Hepatocyte (in vitro differentiated cells): ENCODE measurements around the gene SIX3. TPM values are rescaled to one million over a fixed set of nuclear protein-coding genes. Genes with fewer than 3 reads are reported as not detected.

Experiments
- DNase-seq: peaks from one replicate; pipeline ENCODE4 v3.0.0-alpha.2; 2016; ENCODE audit warnings: low spot score
- H2AFZ ChIP-seq: fragments of 200-600 bp; sonication (generic); 2 replicates; pipeline ENCODE4 v1.6.0; 2016; ENCODE audit warnings: antibody characterized with exemption, mild to moderate bottlenecking
- H3K27ac ChIP-seq: fragments of 200-600 bp; sonication (generic); 2 replicates; pipeline ENCODE4 v1.5.1; 2016; ENCODE audit warnings: mild to moderate bottlenecking
- H3K27me3 ChIP-seq: fragments of 200-600 bp; sonication (generic); 2 replicates; pipeline ENCODE4 v1.6.1; 2016
- H3K36me3 ChIP-seq: fragments of 200-600 bp; sonication (generic); replicated peaks from 2 replicates; pipeline ENCODE4 v1.5.1; 2016; ENCODE audit warnings: low read depth; ENCODE audit not compliant: insufficient read depth
- H3K4me1 ChIP-seq: fragments of 200-600 bp; sonication (generic); 2 replicates; pipeline ENCODE4 v1.5.1; 2016; ENCODE audit warnings: mild to moderate bottlenecking, moderate library complexity; ENCODE audit not compliant: insufficient read depth
- H3K4me2 ChIP-seq: fragments of 200-600 bp; sonication (generic); 2 replicates; pipeline ENCODE4 v1.6.0; 2016
- H3K4me3 ChIP-seq: fragments of 200-600 bp; sonication (generic); 2 replicates; pipeline ENCODE4 v1.5.1; 2016; ENCODE audit warnings: mild to moderate bottlenecking
- H3K79me2 ChIP-seq: fragments of 200-600 bp; sonication (generic); 2 replicates; pipeline ENCODE4 v1.6.0; 2017; ENCODE audit warnings: mild to moderate bottlenecking
- H3K9me2 ChIP-seq: fragments of 200-600 bp; sonication (generic); replicated peaks from 2 replicates; pipeline ENCODE4 v1.6.0; 2017; ENCODE audit warnings: mild to moderate bottlenecking; ENCODE audit not compliant: insufficient read depth
- H3K9me3 ChIP-seq: fragments of 200-600 bp; sonication (generic); 2 replicates; pipeline ENCODE4 v1.5.1; 2016; ENCODE audit warnings: low read depth, mild to moderate bottlenecking
- H4K20me1 ChIP-seq: fragments of 200-600 bp; sonication (generic); 2 replicates; pipeline ENCODE4 v1.6.0; 2016; ENCODE audit warnings: mild to moderate bottlenecking; ENCODE audit not compliant: insufficient read depth, poor library complexity, severe bottlenecking
- EZH2 ChIP-seq: fragments of 200-600 bp; sonication (generic); IDR thresholded peaks from 2 replicates; pipeline ENCODE4 v1.6.1; 2016; ENCODE audit warnings: antibody characterized with exemption, mild to moderate bottlenecking, borderline replicate concordance
- EZH2phosphoT487 ChIP-seq: fragments of 200-600 bp; sonication (generic); IDR thresholded peaks from one replicate; pipeline ENCODE4 v1.6.1; 2018; ENCODE audit warnings: antibody characterized with exemption, mild to moderate bottlenecking, low read depth, moderate library complexity; ENCODE audit not compliant: unreplicated experiment, severe bottlenecking
- WGBS: methylation state at CpG from one replicate; pipeline ENCODE4 v1.1.6; 2016; ENCODE audit warnings: low lambda C conversion rate; ENCODE audit errors: missing lambda C conversion rate; 5-methylcytosine and 5-hydroxymethylcytosine counted together
- polyA plus RNA-seq: library from polyadenylated mRNA; unstranded; fragments of >200 nt; fragmentation: Nextera tagmentation; extraction: Ambion mirVana; gene quantifications from 2 replicates; pipeline ENCODE4 v1.2.1, GENCODE V29; 2016
- total RNA-seq: library from RNA; depleted of rRNA; stranded (reverse); fragments of >200 nt; gene quantifications from 2 replicates; pipeline ENCODE4 v1.2.3, GENCODE V29; 2014
- TF ChIP-seq, protein P1 (sequence below): fragments of 200-600 bp; sonication (generic); IDR thresholded peaks from 2 replicates; pipeline ENCODE4 v1.5.1; 2016; ENCODE audit warnings: antibody characterized with exemption, mild to moderate bottlenecking; ENCODE audit not compliant: poor library complexity

The SIX3 gene
- total and polyA plus RNA-seq, 2 experiments from 2014 or later = not detected

- 5% methylated on average over 28 of the region's 28 CpGs for WGBS
- peak overlapping the region; percentile 57 for H2AFZ ChIP-seq
- H3K27me3 ChIP-seq = peaks cover 99% of the 10 kb centered on the region
- peak; percentile 92 for TF ChIP-seq EZH2
- TF ChIP-seq EZH2phosphoT487 = peak; percentile 66
- TF ChIP-seq, protein P1, sequence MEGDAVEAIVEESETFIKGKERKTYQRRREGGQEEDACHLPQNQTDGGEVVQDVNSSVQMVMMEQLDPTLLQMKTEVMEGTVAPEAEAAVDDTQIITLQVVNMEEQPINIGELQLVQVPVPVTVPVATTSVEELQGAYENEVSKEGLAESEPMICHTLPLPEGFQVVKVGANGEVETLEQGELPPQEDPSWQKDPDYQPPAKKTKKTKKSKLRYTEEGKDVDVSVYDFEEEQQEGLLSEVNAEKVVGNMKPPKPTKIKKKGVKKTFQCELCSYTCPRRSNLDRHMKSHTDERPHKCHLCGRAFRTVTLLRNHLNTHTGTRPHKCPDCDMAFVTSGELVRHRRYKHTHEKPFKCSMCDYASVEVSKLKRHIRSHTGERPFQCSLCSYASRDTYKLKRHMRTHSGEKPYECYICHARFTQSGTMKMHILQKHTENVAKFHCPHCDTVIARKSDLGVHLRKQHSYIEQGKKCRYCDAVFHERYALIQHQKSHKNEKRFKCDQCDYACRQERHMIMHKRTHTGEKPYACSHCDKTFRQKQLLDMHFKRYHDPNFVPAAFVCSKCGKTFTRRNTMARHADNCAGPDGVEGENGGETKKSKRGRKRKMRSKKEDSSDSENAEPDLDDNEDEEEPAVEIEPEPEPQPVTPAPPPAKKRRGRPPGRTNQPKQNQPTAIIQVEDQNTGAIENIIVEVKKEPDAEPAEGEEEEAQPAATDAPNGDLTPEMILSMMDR = no peak
- H4K20me1 ChIP-seq = no peaks in the 10 kb centered on the region
- no peak for DNase-seq
- H3K27ac ChIP-seq = no peak overlapping the region
- H3K4me1 ChIP-seq = peaks cover 18% of the 10 kb centered on the region
- H3K9me2 ChIP-seq = no peaks in the 10 kb centered on the region
- no peak overlapping the region for H3K4me3 ChIP-seq
- H3K4me2 ChIP-seq = peak overlapping the region; percentile 71
- no peaks in the 10 kb centered on the region for H3K36me3 ChIP-seq
- H3K79me2 ChIP-seq = no peaks in the 10 kb centered on the region
- H3K9me3 ChIP-seq = no peaks in the 10 kb centered on the region
These were observed 11.0 kb upstream of the SIX3 start for GRCh38 chr2:44930274-44931197.

- no peaks in the 10 kb centered on the region for H3K9me3 ChIP-seq
- no peak overlapping the region for H3K4me3 ChIP-seq
- H3K36me3 ChIP-seq = no peaks in the 10 kb centered on the region
- no peaks in the 10 kb centered on the region for H3K79me2 ChIP-seq
- no peak overlapping the region for H2AFZ ChIP-seq
- H3K4me2 ChIP-seq = no peak overlapping the region
- no peak overlapping the region for H3K27ac ChIP-seq
- H3K9me2 ChIP-seq = no peaks in the 10 kb centered on the region
- TF ChIP-seq, protein P1 = no peak
- TF ChIP-seq EZH2 (no peak), EZH2phosphoT487 (no peak)
- H3K4me1 ChIP-seq = peaks cover 19% of the 10 kb centered on the region
- DNase-seq = no peak
- peaks cover 99% of the 10 kb centered on the region for H3K27me3 ChIP-seq
- 39% methylated on average over 10 of the region's 10 CpGs for WGBS
- H4K20me1 ChIP-seq = no peaks in the 10 kb centered on the region
These were observed 10.2 kb upstream of the SIX3 start for GRCh38 chr2:44931198-44931780.

DNA sequence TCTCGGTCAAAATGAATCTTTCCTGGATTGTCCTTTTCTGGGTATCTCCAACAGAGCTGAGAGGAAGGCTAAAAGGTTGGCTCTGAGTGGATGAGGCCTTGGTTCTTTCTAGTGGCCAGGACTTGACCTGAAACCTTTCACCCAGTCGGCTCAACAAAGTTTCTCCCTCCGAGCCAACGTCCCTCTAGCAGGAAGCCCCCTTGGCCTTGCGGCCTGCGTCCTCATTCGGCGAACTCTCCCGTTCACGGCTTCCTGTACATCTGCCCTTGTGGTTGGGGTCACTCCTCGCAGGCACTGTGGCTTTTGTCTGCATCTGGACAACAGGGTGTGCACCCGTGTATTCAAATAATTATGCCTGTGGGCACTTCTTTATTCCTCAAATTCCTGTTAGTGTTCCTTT lies 9.4 kb upstream of the SIX3 start:
- Histone ChIP-seq H4K20me1 (no peaks in the 10 kb centered on the region), H3K79me2 (no peaks in the 10 kb centered on the region), H3K27ac (no peak overlapping the region), H3K27me3 (peaks cover 99% of the 10 kb centered on the region), H3K9me3 (no peaks in the 10 kb centered on the region), H3K4me3 (no peak overlapping the region), H2AFZ (no peak overlapping the region), H3K9me2 (no peaks in the 10 kb centered on the region), H3K36me3 (no peaks in the 10 kb centered on the region), H3K4me2 (no peak overlapping the region), H3K4me1 (peaks cover 19% of the 10 kb centered on the region)
- WGBS = 35% methylated on average over 12 of the region's 12 CpGs
- no peak for DNase-seq
- no peak for TF ChIP-seq EZH2
- no peak for TF ChIP-seq EZH2phosphoT487
- TF ChIP-seq, protein P1 = no peak
